ENCODE data around the gene LRSAM1.

The LRSAM1 gene

DNA sequence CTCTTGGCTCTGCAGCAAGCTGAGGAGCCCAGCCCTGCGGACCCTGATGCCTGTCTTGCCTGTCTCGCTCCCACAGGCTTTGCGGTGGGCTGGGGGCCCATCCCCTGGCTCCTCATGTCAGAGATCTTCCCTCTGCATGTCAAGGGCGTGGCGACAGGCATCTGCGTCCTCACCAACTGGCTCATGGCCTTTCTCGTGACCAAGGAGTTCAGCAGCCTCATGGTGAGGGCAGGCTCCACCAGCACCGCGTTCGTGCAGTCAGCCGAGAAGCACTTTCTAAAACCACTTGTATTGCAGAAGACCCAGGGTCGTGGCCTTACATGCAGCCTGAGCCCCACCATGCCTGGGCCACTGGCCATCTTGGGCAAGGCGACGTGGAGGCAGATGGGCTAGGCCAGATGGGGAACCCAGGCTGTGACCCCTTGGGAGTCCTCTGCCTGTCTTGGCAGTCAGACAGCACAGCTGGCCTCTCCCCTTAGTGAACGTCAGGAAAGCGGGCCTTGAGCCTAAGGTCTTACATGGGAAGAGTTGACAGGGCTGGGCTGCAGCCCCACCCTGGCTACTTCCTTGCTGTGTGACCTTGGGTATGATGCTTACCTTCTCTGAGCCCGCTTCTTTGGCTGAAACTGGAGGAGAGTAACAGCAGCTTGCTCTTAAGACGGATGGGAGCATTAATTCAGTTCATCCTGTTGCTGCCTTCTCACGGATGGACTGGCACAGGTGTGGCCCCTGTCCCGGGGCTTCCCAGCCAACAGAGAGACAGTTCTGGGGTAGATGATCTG, 45.8 kb upstream of the LRSAM1 start:
- TF ChIP-seq FOXP2 (optimal IDR thresholded peaks at IDR 0.05; ENCODE audit: borderline replicate concordance, extremely low read depth, extremely low read length, insufficient read depth) (no peak), SIN3A (IDR thresholded peaks at IDR 0.05; ENCODE audit: borderline replicate concordance, insufficient read depth, low read length) (no peak), TAF1 (IDR thresholded peaks at IDR 0.05; ENCODE audit: borderline replicate concordance, insufficient read depth, low read length) (no peak), POLR2AphosphoS5 (IDR thresholded peaks at IDR 0.05; ENCODE audit: low read depth, low read length) (no peak)
- TF ChIP-seq, protein P1, sequence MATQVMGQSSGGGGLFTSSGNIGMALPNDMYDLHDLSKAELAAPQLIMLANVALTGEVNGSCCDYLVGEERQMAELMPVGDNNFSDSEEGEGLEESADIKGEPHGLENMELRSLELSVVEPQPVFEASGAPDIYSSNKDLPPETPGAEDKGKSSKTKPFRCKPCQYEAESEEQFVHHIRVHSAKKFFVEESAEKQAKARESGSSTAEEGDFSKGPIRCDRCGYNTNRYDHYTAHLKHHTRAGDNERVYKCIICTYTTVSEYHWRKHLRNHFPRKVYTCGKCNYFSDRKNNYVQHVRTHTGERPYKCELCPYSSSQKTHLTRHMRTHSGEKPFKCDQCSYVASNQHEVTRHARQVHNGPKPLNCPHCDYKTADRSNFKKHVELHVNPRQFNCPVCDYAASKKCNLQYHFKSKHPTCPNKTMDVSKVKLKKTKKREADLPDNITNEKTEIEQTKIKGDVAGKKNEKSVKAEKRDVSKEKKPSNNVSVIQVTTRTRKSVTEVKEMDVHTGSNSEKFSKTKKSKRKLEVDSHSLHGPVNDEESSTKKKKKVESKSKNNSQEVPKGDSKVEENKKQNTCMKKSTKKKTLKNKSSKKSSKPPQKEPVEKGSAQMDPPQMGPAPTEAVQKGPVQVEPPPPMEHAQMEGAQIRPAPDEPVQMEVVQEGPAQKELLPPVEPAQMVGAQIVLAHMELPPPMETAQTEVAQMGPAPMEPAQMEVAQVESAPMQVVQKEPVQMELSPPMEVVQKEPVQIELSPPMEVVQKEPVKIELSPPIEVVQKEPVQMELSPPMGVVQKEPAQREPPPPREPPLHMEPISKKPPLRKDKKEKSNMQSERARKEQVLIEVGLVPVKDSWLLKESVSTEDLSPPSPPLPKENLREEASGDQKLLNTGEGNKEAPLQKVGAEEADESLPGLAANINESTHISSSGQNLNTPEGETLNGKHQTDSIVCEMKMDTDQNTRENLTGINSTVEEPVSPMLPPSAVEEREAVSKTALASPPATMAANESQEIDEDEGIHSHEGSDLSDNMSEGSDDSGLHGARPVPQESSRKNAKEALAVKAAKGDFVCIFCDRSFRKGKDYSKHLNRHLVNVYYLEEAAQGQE (IDR thresholded peaks at IDR 0.05; ENCODE audit: insufficient read depth in 1 of 2, low read depth in 2 of 2, low read length in 2 of 2) = no peak

DNA sequence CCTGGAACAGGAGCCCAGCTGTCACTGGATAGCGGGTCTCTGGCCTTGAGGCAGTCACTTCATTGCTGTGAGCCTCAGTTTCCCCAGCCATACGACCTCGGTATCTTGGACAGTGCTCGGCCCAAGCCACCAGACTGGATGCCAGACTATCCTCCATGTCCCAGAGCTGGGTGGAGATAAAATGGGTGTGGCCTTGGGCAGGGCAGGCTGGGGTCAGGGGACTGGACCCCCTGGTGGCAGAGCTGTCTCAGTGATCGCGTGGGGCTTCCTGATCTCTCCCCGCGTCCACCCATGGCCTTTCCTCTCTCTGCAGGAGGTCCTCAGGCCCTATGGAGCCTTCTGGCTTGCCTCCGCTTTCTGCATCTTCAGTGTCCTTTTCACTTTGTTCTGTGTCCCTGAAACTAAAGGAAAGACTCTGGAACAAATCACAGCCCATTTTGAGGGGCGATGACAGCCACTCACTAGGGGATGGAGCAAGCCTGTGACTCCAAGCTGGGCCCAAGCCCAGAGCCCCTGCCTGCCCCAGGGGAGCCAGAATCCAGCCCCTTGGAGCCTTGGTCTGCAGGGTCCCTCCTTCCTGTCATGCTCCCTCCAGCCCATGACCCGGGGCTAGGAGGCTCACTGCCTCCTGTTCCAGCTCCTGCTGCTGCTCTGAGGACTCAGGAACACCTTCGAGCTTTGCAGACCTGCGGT, 44.4 kb upstream of the LRSAM1 start:
- no peak for TF ChIP-seq POLR2AphosphoS5 (IDR thresholded peaks at IDR 0.05; ENCODE audit: low read depth, low read length)
- TF ChIP-seq TAF1 (IDR thresholded peaks at IDR 0.05; ENCODE audit: borderline replicate concordance, insufficient read depth, low read length) = no peak

DNA sequence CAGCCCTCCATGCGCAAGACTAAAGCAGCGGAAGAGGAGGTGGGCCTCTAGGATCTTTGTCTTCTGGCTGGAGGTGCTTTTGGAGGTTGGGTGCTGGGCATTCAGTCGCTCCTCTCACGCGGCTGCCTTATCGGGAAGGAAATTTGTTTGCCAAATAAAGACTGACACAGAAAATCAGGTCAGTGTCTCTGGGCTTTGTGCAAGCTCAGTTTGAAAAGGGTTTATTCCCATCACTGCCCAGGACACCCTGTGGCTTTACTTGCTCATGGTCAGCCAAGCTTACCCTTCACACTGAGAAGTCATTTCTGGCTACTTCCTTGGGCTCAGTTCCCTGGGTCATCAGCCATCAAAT, 43.8 kb upstream of the LRSAM1 start:
- TF ChIP-seq POLR2AphosphoS5 (IDR thresholded peaks at IDR 0.05; ENCODE audit: low read depth, low read length) (no peak), SIN3A (IDR thresholded peaks at IDR 0.05; ENCODE audit: borderline replicate concordance, insufficient read depth, low read length) (no peak), TAF1 (IDR thresholded peaks at IDR 0.05; ENCODE audit: borderline replicate concordance, insufficient read depth, low read length) (no peak), FOXP2 (optimal IDR thresholded peaks at IDR 0.05; ENCODE audit: borderline replicate concordance, extremely low read depth, extremely low read length, insufficient read depth) (no peak)
- TF ChIP-seq, protein P1 (IDR thresholded peaks at IDR 0.05; ENCODE audit: insufficient read depth in 1 of 2, low read depth in 2 of 2, low read length in 2 of 2) = no peak

DNA sequence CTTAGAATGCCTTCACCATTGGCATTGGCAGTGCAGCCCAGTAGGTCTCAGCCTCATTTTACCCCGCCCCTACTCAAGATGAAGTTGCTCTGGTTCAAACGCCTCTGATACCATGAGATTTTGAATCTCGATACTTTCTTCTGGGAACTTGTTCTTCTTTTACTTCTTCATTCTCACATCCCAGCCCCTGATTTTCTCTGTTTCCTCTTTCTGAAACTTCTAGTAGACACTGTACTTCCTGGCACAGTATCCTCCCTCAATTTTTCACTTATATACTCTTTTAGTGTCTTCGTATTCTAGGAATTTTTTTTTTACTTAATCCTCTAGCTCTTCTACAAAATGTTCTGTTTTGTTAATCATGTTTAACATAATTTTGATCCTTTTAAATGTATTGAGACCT, 40.2 kb upstream of the LRSAM1 start:
- TF ChIP-seq SIN3A (IDR thresholded peaks at IDR 0.05; ENCODE audit: borderline replicate concordance, insufficient read depth, low read length) (no peak), FOXP2 (optimal IDR thresholded peaks at IDR 0.05; ENCODE audit: borderline replicate concordance, extremely low read depth, extremely low read length, insufficient read depth) (no peak), TAF1 (IDR thresholded peaks at IDR 0.05; ENCODE audit: borderline replicate concordance, insufficient read depth, low read length) (no peak), POLR2AphosphoS5 (IDR thresholded peaks at IDR 0.05; ENCODE audit: low read depth, low read length) (no peak)
- TF ChIP-seq, protein P1 (IDR thresholded peaks at IDR 0.05; ENCODE audit: insufficient read depth in 1 of 2, low read depth in 2 of 2, low read length in 2 of 2) = no peak

DNA sequence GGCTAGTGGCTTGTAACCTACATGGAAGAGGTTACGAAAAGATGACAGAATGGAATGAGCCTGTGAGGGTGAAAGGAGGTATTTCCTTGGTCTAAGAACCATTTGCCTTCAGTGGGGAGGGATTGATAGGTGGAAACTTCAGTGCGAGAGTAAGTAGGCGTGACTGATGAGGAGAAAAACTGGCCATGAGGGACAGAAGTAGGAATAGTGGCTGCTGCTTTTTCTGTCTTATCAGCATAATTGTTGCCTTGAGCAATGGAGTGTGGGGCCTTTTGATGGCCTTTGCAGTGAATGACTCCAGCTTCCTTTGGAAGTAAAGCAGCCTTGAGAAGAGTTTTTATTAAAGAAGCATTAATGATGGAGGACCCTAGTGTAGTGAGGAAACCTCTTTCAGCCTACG, 36.2 kb upstream of the LRSAM1 start:
- TF ChIP-seq, protein P1 (IDR thresholded peaks at IDR 0.05; ENCODE audit: insufficient read depth in 1 of 2, low read depth in 2 of 2, low read length in 2 of 2) = no peak
